Tibial nerve (tissue), 4 donors: ENCODE results near the gene TEX101. TPM values are rescaled to one million over a fixed set of nuclear protein-coding genes. Genes with fewer than 3 reads are reported as not detected.

Experiments used
- DNase-seq, 2 donors: peaks; one replicate each; pipeline ENCODE4 v3.0.0-alpha.2; 2019; ENCODE audit warnings: low spot score in 2 of 2
- H3K27ac ChIP-seq, 4 donors: fragments of 200-600 bp; sonication (generic) in 3 of 4; one replicate each; pipeline ENCODE4 v1.5.1; 2017 to 2019; ENCODE audit warnings: mild to moderate bottlenecking in 1 of 4
- H3K27me3 ChIP-seq, 2 donors: fragments of 200-600 bp; sonication (generic) in 1 of 2; one replicate each; pipeline versions ENCODE4 v1.5.1 to v1.6.0; 2017 to 2019
- H3K36me3 ChIP-seq, 3 donors: fragments of 200-600 bp; sonication (generic); one replicate each; pipeline ENCODE4 v1.5.1; 2018 to 2019
- H3K4me1 ChIP-seq, 4 donors: fragments of 200-600 bp; sonication (generic) in 3 of 4; one replicate each; pipeline ENCODE4 v1.5.1; 2017 to 2019
- H3K4me3 ChIP-seq, 4 donors: fragments of 200-600 bp; sonication (generic) in 3 of 4; one replicate each; pipeline ENCODE4 v1.5.1; 2017 to 2019; ENCODE audit warnings: mild to moderate bottlenecking in 1 of 4, moderate library complexity in 1 of 4
- H3K9me3 ChIP-seq, 4 donors: fragments of 200-600 bp; sonication (generic) in 3 of 4; one replicate each; pipeline ENCODE4 v1.5.1; 2017 to 2019
- CTCF ChIP-seq, 5 experiments: fragments of 200-600 bp in 3 of 5; fragments of 450-650 bp in 2 of 5; sonication (generic) in 3 of 5; IDR thresholded peaks; one replicate each; pipeline ENCODE4 v1.5.1; 2016 to 2019; ENCODE audit warnings: antibody characterized with exemption in 5 of 5, mild to moderate bottlenecking in 3 of 5, moderate library complexity in 2 of 5
- EP300 ChIP-seq, 2 donors: sonication (generic); formaldehyde crosslinking; IDR thresholded peaks; one replicate each; pipeline ENCODE4 v1.6.1; 2017; ENCODE audit warnings: antibody characterized with exemption in 2 of 2, mild to moderate bottlenecking in 1 of 2
- POLR2A ChIP-seq, 2 donors: fragments of 450-650 bp; IDR thresholded peaks; one replicate each; pipeline ENCODE4 v1.6.1; 2017; ENCODE audit warnings: antibody characterized with exemption in 2 of 2, mild to moderate bottlenecking in 2 of 2, moderate library complexity in 2 of 2
- WGBS, 2 donors: methylation state at CpG; one replicate each; pipeline ENCODE4 v1.1.5; 2018; 5-methylcytosine and 5-hydroxymethylcytosine counted together
- total RNA-seq, 4 donors: library from RNA; depleted of rRNA; stranded (reverse); fragments of >200 nt; gene quantifications; one replicate each; pipeline ENCODE4 v1.1.0, GENCODE V29; 2016

Gene TEX101
- total RNA-seq, 4 donors from 2014 or later = not detected

- Histone ChIP-seq H3K4me3 (peak within 1 kb of the TSS; percentile 50 to 80 (median 64)), H3K4me1 (peaks cover 0 to 22% (median 6%) of the 10 kb centered on the region in 4 donors), H3K9me3 (no peaks in the 10 kb centered on the region), H3K36me3 (peaks cover 0 to 8% (median 0%) of the 10 kb centered on the region in 3 donors), H3K27me3 (no peaks in the 10 kb centered on the region), H3K27ac (peak within 1 kb of the TSS; percentile 84 to 98 (median 92))
- no peak for DNase-seq
- 34 to 37% methylated on average over 23 to 24 of the region's 24 CpGs for WGBS, 2 donors
- TF ChIP-seq CTCF (IDR thresholded peaks at IDR 0.05) (no peak), POLR2A (IDR thresholded peaks at IDR 0.05) (no peak), EP300 (IDR thresholded peaks at IDR 0.05) (no peak)
These were observed 50.9 kb downstream of the TEX101 start, which contains the start of gene LYPD3 for GRCh38 chr19:43465468-43466120. TSS of gene LYPD3 (minus strand) at chr19:43465608. CDS start at chr19:43465571, 37 bp downstream.

GRCh38 chr19:43466793-43467192 lies 52.1 kb downstream of the TEX101 start:
- no peak overlapping the region for H3K4me3 ChIP-seq
- H3K4me1 ChIP-seq = peaks cover 0 to 22% (median 6%) of the 10 kb centered on the region in 4 donors
- no peaks in the 10 kb centered on the region for H3K27me3 ChIP-seq
- H3K27ac ChIP-seq = no peak overlapping the region
- WGBS, 2 donors = 95 to 100% methylated on average over 1 of the region's 1 CpG
- DNase-seq = no peak
- no peaks in the 10 kb centered on the region for H3K36me3 ChIP-seq
- no peaks in the 10 kb centered on the region for H3K9me3 ChIP-seq
- TF ChIP-seq EP300 (IDR thresholded peaks at IDR 0.05) = no peak
- TF ChIP-seq CTCF (IDR thresholded peaks at IDR 0.05) = no peak
- no peak for TF ChIP-seq POLR2A (IDR thresholded peaks at IDR 0.05)

GRCh38 chr19:43467276-43467675 lies 52.6 kb downstream of the TEX101 start:
- Histone ChIP-seq H3K27ac (no peak overlapping the region), H3K27me3 (no peaks in the 10 kb centered on the region), H3K9me3 (no peaks in the 10 kb centered on the region), H3K4me3 (no peak overlapping the region), H3K4me1 (peaks cover 0 to 22% (median 6%) of the 10 kb centered on the region in 4 donors), H3K36me3 (no peaks in the 10 kb centered on the region)
- TF ChIP-seq CTCF (IDR thresholded peaks at IDR 0.05) (no peak), POLR2A (IDR thresholded peaks at IDR 0.05) (no peak), EP300 (IDR thresholded peaks at IDR 0.05) (no peak)
- WGBS, 2 donors = 73 to 77% methylated on average over 6 of the region's 6 CpGs
- no peak for DNase-seq

- Histone ChIP-seq H3K27me3 (no peaks in the 10 kb centered on the region), H3K9me3 (no peaks in the 10 kb centered on the region), H3K4me1 (peaks cover 0 to 20% (median 6%) of the 10 kb centered on the region in 4 donors), H3K4me3 (no peak overlapping the region), H3K36me3 (no peaks in the 10 kb centered on the region), H3K27ac (peak overlapping the region in 1 of 4 donors; percentile 15)
- 57 to 61% methylated on average over 4 of the region's 4 CpGs for WGBS, 2 donors
- DNase-seq = no peak
- TF ChIP-seq POLR2A (IDR thresholded peaks at IDR 0.05) (no peak), EP300 (IDR thresholded peaks at IDR 0.05) (no peak), CTCF (IDR thresholded peaks at IDR 0.05) (no peak)
These were observed 53.0 kb downstream of the TEX101 start for GRCh38 chr19:43467730-43468129.

Other genes starting within 250 kb of the TEX101 start
- not detected for gene PSG5, start 228.4 kb upstream of the TEX101 start, total RNA-seq
- gene PSG4, start 209.3 kb upstream of the TEX101 start, total RNA-seq = not detected
- not detected for gene PSG9, start 145.4 kb upstream of the TEX101 start, total RNA-seq
- 10 to 100 TPM in 3 of 4 donors, 1 to 10 TPM in 1; 5.5 to 42.6 (median 25.3) TPM for gene CD177, start 61.2 kb upstream of the TEX101 start, total RNA-seq
- gene LYPD3, start 50.7 kb downstream of the TEX101 start, total RNA-seq = under 1 TPM in 2 of 4 donors, not detected in 2; 0.42 to 0.44 TPM
- gene PHLDB3, start 89.9 kb downstream of the TEX101 start, total RNA-seq = 10 to 100 TPM in 3 of 4 donors, 1 to 10 TPM in 1; 9.8 to 25.5 (median 16.3) TPM
- 10 to 100 TPM; 33.7 to 54.5 (median 41.9) TPM for gene ETHE1, start 112.3 kb downstream of the TEX101 start, total RNA-seq
- gene ZNF575, start 118.3 kb downstream of the TEX101 start, total RNA-seq = under 1 TPM in 2 of 4 donors, not detected in 2; 0.60 to 0.63 TPM
- gene XRCC1, start 160.6 kb downstream of the TEX101 start, total RNA-seq = 10 to 100 TPM; 18.6 to 30.6 (median 25.7) TPM
- gene PINLYP, start 160.9 kb downstream of the TEX101 start, total RNA-seq = 10 to 100 TPM in 3 of 4 donors, 1 to 10 TPM in 1; 7.5 to 45.7 (median 21.6) TPM
- gene IRGQ, start 181.2 kb downstream of the TEX101 start, total RNA-seq = 10 to 100 TPM; 21.6 to 26.1 (median 23.6) TPM
- 10 to 100 TPM in 3 of 4 donors, 1 to 10 TPM in 1; 9.9 to 18.8 (median 15.2) TPM for gene ZNF576, start 181.7 kb downstream of the TEX101 start, total RNA-seq
- under 1 TPM; 0.20 to 0.84 (median 0.52) TPM for gene SRRM5, start 197.2 kb downstream of the TEX101 start, total RNA-seq
- gene ZNF428, start 204.7 kb downstream of the TEX101 start, total RNA-seq = 10 to 100 TPM; 38.1 to 61.1 (median 50.5) TPM
- 100 to 1,000 TPM in 2 of 4 donors, 10 to 100 TPM in 2; 85.2 to 108 (median 102) TPM for gene CADM4, start 225.0 kb downstream of the TEX101 start, total RNA-seq